KBM-7 (cell line): ENCODE measurements around the gene MEIS3.
"Not testable (repeated sequence)": the region's sequence is repeated elsewhere in the genome, so short reads cannot be mapped to it uniquely, and the experiment has no call there.

ENCODE experiments used
- DNase-seq: peaks from one replicate; pipeline ENCODE4 v3.0.0-alpha.2; 2015
- in situ Hi-C: fragments of 300-500 bp; cut with MboI; formaldehyde crosslinking; loops from 2 replicates; pipeline ENCODE4 v1.14.3; 2020; ENCODE audit warnings: low sequenced_read_pairs, low pct_unique_long_range_greater_than_20kb, mixed read lengths

The MEIS3 gene

GRCh38 chr19:47375694-47376588 is 43.4 kb downstream of the MEIS3 start:
- no peak for DNase-seq
- in situ Hi-C loops: no loop called here

GRCh38 chr19:47374876-47375693 is 44.2 kb downstream of the MEIS3 start:
- DNase-seq: no peak
- in situ Hi-C loops: no loop called here

GRCh38 chr19:47373246-47374240 is 45.8 kb downstream of the MEIS3 start:
- in situ Hi-C loops: no loop called here

GRCh38 chr19:47372603-47373002 is 46.7 kb downstream of the MEIS3 start:
- DNase-seq: no peak
- in situ Hi-C loops: no loop called here

More at GRCh38 chr19:47373246-47374240, 45.8 kb downstream of the MEIS3 start:
- DNase-seq: no peak

GRCh38 chr19:47371261-47371660 is 48.1 kb downstream of the MEIS3 start:
- DNase-seq: no peak
- in situ Hi-C loops: no loop called here

GRCh38 chr19:47370045-47370611 is 49.2 kb downstream of the MEIS3 start:
- in situ Hi-C loops: no loop called here
- DNase-seq: no peak

- in situ Hi-C loops, DNase-seq: not testable (repeated sequence)
Observed at GRCh38 chr19:47365455-47365854, 53.9 kb downstream of the MEIS3 start.

- in situ Hi-C loops: no loop called here
- DNase-seq: no peak
Observed at GRCh38 chr19:47363758-47364531, 55.4 kb downstream of the MEIS3 start.

- no peak for DNase-seq
Observed at GRCh38 chr19:47362321-47362720, 57.0 kb downstream of the MEIS3 start.

GRCh38 chr19:47358936-47359335 is 60.4 kb downstream of the MEIS3 start:
- DNase-seq: no peak
- in situ Hi-C loops: no loop called here

More at GRCh38 chr19:47362321-47362720, 57.0 kb downstream of the MEIS3 start:
- in situ Hi-C loops: no loop called here

- in situ Hi-C loops: no loop called here
- DNase-seq: no peak
Observed at GRCh38 chr19:47357788-47358680, 61.3 kb downstream of the MEIS3 start.

- DNase-seq: no peak
- in situ Hi-C loops: no loop called here
Observed at GRCh38 chr19:47356900-47357299, 62.4 kb downstream of the MEIS3 start.

GRCh38 chr19:47353307-47353712 is 66.0 kb downstream of the MEIS3 start:
- DNase-seq: no peak
- in situ Hi-C loops: no loop called here
